AG20443 (cell line): ENCODE measurements around the gene OR4A15.

Experiments used
- DNase-seq: peaks from one replicate; pipeline ENCODE4 v3.0.0; 2012; ENCODE audit warnings: low spot score, mixed read lengths

Gene OR4A15

GRCh38 chr11:55367674-55368073, at the start of gene OR4A15:
Gene OR4A15, plus strand, starts transcription at chr11:55367974. Its CDS starts 0 bp downstream, at chr11:55367974.
- no peak for DNase-seq

- DNase-seq: no peak
Measured at GRCh38 chr11:55324500-55324899, 43.3 kb upstream of the OR4A15 start.

- DNase-seq: no peak
Measured at GRCh38 chr11:55342901-55343300, 24.9 kb upstream of the OR4A15 start, which contains the start of gene OR4A16. Gene OR4A16, plus strand, starts transcription at chr11:55343201. Its CDS starts 0 bp downstream, at chr11:55343201.

- no peak for DNase-seq
Measured at GRCh38 chr11:55345306-55345705, 22.5 kb upstream of the OR4A15 start.

- no peak for DNase-seq
Measured at GRCh38 chr11:55349032-55349431, 18.7 kb upstream of the OR4A15 start.

GRCh38 chr11:55357560-55358184, 10.1 kb upstream of the OR4A15 start:
- no peak for DNase-seq

- DNase-seq: no peak
Measured at GRCh38 chr11:55401011-55401410, 33.2 kb downstream of the OR4A15 start.
